Midbrain (tissue), 1 donor: Measurements from ENCODE around the gene PRPF18.
"Not testable (repeated sequence)": the region's sequence is repeated elsewhere in the genome, so short reads cannot be mapped to it uniquely, and the experiment has no call there.

Experiments used
- DNase-seq: peaks from one replicate; lab custom pipeline; 2025; lab: John Stamatoyannopoulos, UW

The PRPF18 gene

GRCh38 chr10:13586676-13587355, at the start of gene PRPF18:
TSS of gene PRPF18 (plus strand) at chr10:13586965. CDS start at chr10:13587087, 122 bp downstream.
- DNase-seq, result peak; percentile 96

GRCh38 chr10:13537985-13538384, 48.8 kb upstream of the PRPF18 start:
- not testable (repeated sequence) for DNase-seq

- DNase-seq, result no peak
These were observed 44.2 kb upstream of the PRPF18 start for GRCh38 chr10:13542533-13542932.

- no peak for DNase-seq
These were observed 36.0 kb upstream of the PRPF18 start for GRCh38 chr10:13550802-13551201.

GRCh38 chr10:13555884-13556510, 30.8 kb upstream of the PRPF18 start:
- DNase-seq, result no peak

GRCh38 chr10:13559124-13559700, 27.6 kb upstream of the PRPF18 start:
- DNase-seq, result no peak

- no peak for DNase-seq
These were observed 26.2 kb upstream of the PRPF18 start for GRCh38 chr10:13560597-13560996.

GRCh38 chr10:13563481-13564445, 23.0 kb upstream of the PRPF18 start:
- no peak for DNase-seq

- no peak for DNase-seq
These were observed 22.2 kb upstream of the PRPF18 start for GRCh38 chr10:13564576-13564975.

GRCh38 chr10:13567030-13567429, 19.7 kb upstream of the PRPF18 start:
- no peak for DNase-seq

- DNase-seq, result no peak
These were observed 15.2 kb upstream of the PRPF18 start for GRCh38 chr10:13571541-13571940.

- no peak for DNase-seq
These were observed 12.8 kb upstream of the PRPF18 start for GRCh38 chr10:13573960-13574359.

- DNase-seq, result no peak
These were observed 1.5 kb upstream of the PRPF18 start for GRCh38 chr10:13585195-13585751.

- DNase-seq, result no peak
These were observed 822 bp upstream of the PRPF18 start for GRCh38 chr10:13585943-13586342.

- no peak for DNase-seq
These were observed 626 bp downstream of the PRPF18 start for GRCh38 chr10:13587391-13587790.

GRCh38 chr10:13589316-13589715, 2.6 kb downstream of the PRPF18 start:
- no peak for DNase-seq

- no peak for DNase-seq
These were observed 4.1 kb downstream of the PRPF18 start for GRCh38 chr10:13590886-13591285.

- no peak for DNase-seq
These were observed 5.5 kb downstream of the PRPF18 start for GRCh38 chr10:13592306-13592705.

GRCh38 chr10:13593535-13593934, 6.8 kb downstream of the PRPF18 start:
- no peak for DNase-seq

- DNase-seq, result no peak
These were observed 7.9 kb downstream of the PRPF18 start for GRCh38 chr10:13594641-13595040.

GRCh38 chr10:13597909-13598308, 11.1 kb downstream of the PRPF18 start:
- no peak for DNase-seq
